HepG2 (cell line): ENCODE results near the gene VPS52. TPM values are rescaled to one million over a fixed set of nuclear protein-coding genes. Genes with fewer than 3 reads are reported as not detected.

Experiments
- ATAC-seq: fragments of 200-7000 bp; cut with Tn5 transposase; 3 replicates; pipeline ENCODE4 v1.9.1; 2020; ENCODE audit warnings: mild to moderate bottlenecking, moderate library complexity
- BruUV-seq: library from RNA; stranded (reverse); fragments of 400-500 nt; replicated peaks from 2 replicates; lab custom pipeline; 2021; lab: Mats Ljungman, UMichigan
- CTCF ChIA-PET: fragments of 300-600 bp; formaldehyde crosslinking; extraction: SDS; loops from one replicate; lab custom pipeline; 2021; ENCODE audit warnings: low total read pairs, inconsistent platforms, low intra/inter-chr PET ratio; lab: Yijun Ruan, JAX
- POLR2A ChIA-PET: fragments of 350-600 bp; sonication (Branson Sonifier 250); formaldehyde crosslinking; loops from one replicate; lab custom pipeline; 2020; ENCODE audit warnings: antibody characterized with exemption, inconsistent platforms; lab: Yijun Ruan, JAX
- DNase-seq: peaks from one replicate; pipeline ENCODE4 v3.0.0-alpha.2; 2015; ENCODE audit warnings: low spot score
- FAIRE-seq: peaks from 3 replicates; lab custom pipeline; 2011; peaks lifted over from hg19 to GRCh38; lab: Jason Lieb, UNC
- H2AFZ ChIP-seq: one replicate; pipeline ENCODE4 v1.6.1; 2011; ENCODE audit warnings: low read length, inconsistent platforms
- H3K27ac ChIP-seq: fragments of 300-600 bp; 3 replicates; pipeline ENCODE4 v1.8.0; 2011; ENCODE audit warnings: mixed run types, mild to moderate bottlenecking, mixed read lengths, low read length, inconsistent platforms; ENCODE audit not compliant: insufficient read depth; ENCODE audit errors: extremely low read length
- H3K27me3 ChIP-seq, 2 experiments: fragments of 200-600 bp in 1 of 2; 2 replicates in 1 of 2; 3 replicates in 1 of 2; pipeline versions ENCODE4 v1.6.0 to v1.8.0; 2011; ENCODE audit warnings: low read length in 2 of 2, mild to moderate bottlenecking in 2 of 2, moderate library complexity in 2 of 2, inconsistent platforms in 1 of 2; ENCODE audit not compliant: insufficient read depth in 2 of 2, control insufficient read depth in 1 of 2
- H3K36me3 ChIP-seq, 2 experiments: fragments of 200-600 bp in 1 of 2; replicated peaks in 1 of 2; 2 replicates in 1 of 2; 3 replicates in 1 of 2; pipeline versions ENCODE4 v1.5.1 to v1.8.0; 2011; ENCODE audit warnings: low read length in 2 of 2, inconsistent platforms in 1 of 2; ENCODE audit not compliant: insufficient read depth in 2 of 2, control insufficient read depth in 1 of 2
- H3K4me1 ChIP-seq: 2 replicates; pipeline ENCODE4 v1.5.1; 2012; ENCODE audit warnings: low read length, inconsistent platforms; ENCODE audit not compliant: insufficient read depth
- H3K4me2 ChIP-seq: 2 replicates; pipeline ENCODE4 v1.6.0; 2011; ENCODE audit warnings: low read depth, low read length, inconsistent platforms
- H3K4me3 ChIP-seq, 3 experiments: fragments of 200-600 bp in 1 of 3; sonication (generic), shearing (Covaris generic) in 1 of 3; replicated peaks in 1 of 3; 2 replicates each; pipeline ENCODE4 v1.5.1; 2011 to 2016; ENCODE audit warnings: low read length in 3 of 3, inconsistent platforms in 2 of 3, low read depth in 2 of 3, mild to moderate bottlenecking in 2 of 3, control low read depth in 1 of 3, mixed read lengths in 1 of 3; ENCODE audit not compliant: insufficient read depth in 1 of 3
- H3K79me2 ChIP-seq: one replicate; pipeline ENCODE4 v1.6.1; 2011; ENCODE audit warnings: low read length, inconsistent platforms; ENCODE audit not compliant: insufficient read depth
- H3K9ac ChIP-seq: 2 replicates; pipeline ENCODE4 v1.6.0; 2011; ENCODE audit warnings: mild to moderate bottlenecking, low read depth, low read length, inconsistent platforms; ENCODE audit not compliant: insufficient read depth
- H3K9me3 ChIP-seq: 2 replicates; pipeline ENCODE4 v1.5.1; 2012; ENCODE audit warnings: mild to moderate bottlenecking, low read length
- H4K20me1 ChIP-seq: 2 replicates; pipeline ENCODE4 v1.6.0; 2011; ENCODE audit warnings: inconsistent platforms, mild to moderate bottlenecking, low read length, moderate library complexity; ENCODE audit not compliant: insufficient read depth
- CBX1 ChIP-seq: IDR thresholded peaks from one replicate; pipeline ENCODE4 v1.6.1; 2016; ENCODE audit warnings: antibody characterized with exemption, low read depth
- HCFC1 ChIP-seq: fragments of 150-350 bp; IDR thresholded peaks from 2 replicates; pipeline ENCODE4 v1.6.1; 2014; ENCODE audit warnings: low read depth, low read length
- IKZF4 ChIP-seq: sonication (generic); formaldehyde crosslinking; IDR thresholded peaks from 2 replicates; pipeline ENCODE4 v1.5.1; 2020; ENCODE audit warnings: borderline replicate concordance, mild to moderate bottlenecking, low read depth, missing genetic modification reagents; ENCODE audit errors: not compliant biosample characterization
- KAT7 ChIP-seq: IDR thresholded peaks from 2 replicates; pipeline ENCODE4 v1.6.1; 2018; ENCODE audit warnings: borderline replicate concordance, missing compliant biosample characterization
- NR0B2 ChIP-seq: sonication (generic); formaldehyde crosslinking; IDR thresholded peaks from 2 replicates; pipeline ENCODE4 v1.4.0; 2020; ENCODE audit warnings: mild to moderate bottlenecking, missing genetic modification reagents
- RFXAP ChIP-seq: sonication (generic); formaldehyde crosslinking; IDR thresholded peaks from 2 replicates; pipeline ENCODE4 v1.4.0; 2020; ENCODE audit warnings: missing genetic modification reagents, borderline replicate concordance
- TCF7 ChIP-seq: sonication (generic); IDR thresholded peaks from 2 replicates; pipeline ENCODE4 v1.6.1; 2016; ENCODE audit warnings: antibody characterized with exemption, low read depth
- XRCC5 ChIP-seq: fragments of 200-400 bp; formaldehyde crosslinking; optimal IDR thresholded peaks from 2 replicates; pipeline ENCODE3; 2017; ENCODE audit warnings: mild to moderate bottlenecking, low read length
- ZNF414 ChIP-seq: sonication (generic); formaldehyde crosslinking; IDR thresholded peaks from 2 replicates; pipeline ENCODE4 v1.5.0; 2020; ENCODE audit warnings: missing genetic modification reagents
- ZNF670 ChIP-seq: sonication (generic); formaldehyde crosslinking; IDR thresholded peaks from 2 replicates; pipeline ENCODE4 v1.8.0; 2022; ENCODE audit warnings: mild to moderate bottlenecking, missing genetic modification reagents, borderline replicate concordance
- ZNF777 ChIP-seq: sonication (generic); formaldehyde crosslinking; IDR thresholded peaks from 2 replicates; pipeline ENCODE4 v1.4.0; 2020; ENCODE audit warnings: missing genetic modification reagents
- ZNF788 ChIP-seq: sonication (generic); formaldehyde crosslinking; IDR thresholded peaks from 2 replicates; pipeline ENCODE4 v1.5.0; 2020; ENCODE audit warnings: mild to moderate bottlenecking, missing genetic modification reagents, borderline replicate concordance
- WGBS: methylation state at CpG from one replicate; pipeline ENCODE4 v1.1.6; 2017; ENCODE audit warnings: low lambda C conversion rate; 5-methylcytosine and 5-hydroxymethylcytosine counted together
- in situ Hi-C: cut with HindIII; loops from 2 replicates; pipeline ENCODE4 v1.10.0; 2017; ENCODE audit warnings: low pct_unique_long_range_greater_than_20kb; ENCODE audit not compliant: extremely low pct_ligation_motif_present
- intact Hi-C: fragments of 100-400 bp; cut with micrococcal nuclease; formaldehyde crosslinking; loops from one replicate; pipeline ENCODE4 v1.10.0; 2022; ENCODE audit not compliant: unreplicated experiment
- polyA plus RNA-seq, 8 experiments: library from polyadenylated mRNA; depleted of rRNA in 3 of 8; stranded (reverse) in 7 of 8; unstranded in 1 of 8; fragments of >200 nt; fragmentation: Illumina TruSeq in 4 of 8; extraction: Trizol in 4 of 8; gene quantifications; 2 replicates each; pipeline versions ENCODE4 v1.2.1 to v1.2.3, GENCODE V29; 2011 to 2016; ENCODE audit warnings: low read depth in 4 of 8, missing spikeins in 1 of 8, mixed read lengths in 1 of 8; ENCODE audit not compliant: insufficient read depth in 1 of 8
- total RNA-seq, 5 experiments: library from RNA; depleted of rRNA; stranded (reverse); fragments of >200 nt; fragmentation: Illumina TruSeq; extraction: Trizol; gene quantifications; 2 replicates each; pipeline ENCODE4 v1.2.3, GENCODE V29; 2016; ENCODE audit warnings: low read depth in 1 of 5
- TF ChIP-seq, protein P1 (sequence below): sonication (generic); formaldehyde crosslinking; IDR thresholded peaks from 2 replicates; pipeline ENCODE4 v1.5.0; 2020; ENCODE audit warnings: missing genetic modification reagents
- TF ChIP-seq, protein P2 (sequence below): sonication (generic); formaldehyde crosslinking; IDR thresholded peaks from 2 replicates; pipeline ENCODE4 v1.4.0; 2020; ENCODE audit warnings: missing genetic modification reagents, mild to moderate bottlenecking, borderline replicate concordance
- TF ChIP-seq, protein P3 (sequence below): sonication (generic); formaldehyde crosslinking; conservative IDR thresholded peaks from 2 replicates; pipeline ENCODE4 v1.8.1; 2023; ENCODE audit warnings: missing genetic modification reagents

VPS52 gene
- total and polyA plus RNA-seq, 2 of the 13 experiments (the other 11 are each of a cell fraction or from before 2014, with no cell fraction given): 48.9 to 85.5 TPM

- no peak for DNase-seq
- no peak for ATAC-seq
- H3K4me3 ChIP-seq: no peak overlapping the region
- H3K9ac ChIP-seq: no peak overlapping the region
- ChIA-PET CTCF (no interaction called here), POLR2A (interaction anchor here (0.9 to 7.4 kb wide), 3 partner anchors 8 to 292 kb away, joined by 3 to 44 read pairs (median 6); partner anchors contain the start of genes RPS18 and VPS52)
- no TSS peak for BruUV-seq
- H3K79me2 ChIP-seq: no peaks in the 10 kb centered on the region
- H3K9me3 ChIP-seq: no peaks in the 10 kb centered on the region
- no peak overlapping the region for H3K4me2 ChIP-seq
- no peak overlapping the region for H2AFZ ChIP-seq
- H3K4me1 ChIP-seq: no peaks in the 10 kb centered on the region
- H4K20me1 ChIP-seq: no peaks in the 10 kb centered on the region
- intact Hi-C loops (no loop called here), in situ Hi-C loops (no loop called here)
- no peak for FAIRE-seq
- TF ChIP-seq HCFC1: no peak
- TF ChIP-seq CBX1: no peak
- TF ChIP-seq ZNF414 (CRISPR knock-in tag): no peak
- no peak for TF ChIP-seq IKZF4 (CRISPR knock-in tag)
- no peak for TF ChIP-seq ZNF777
- TF ChIP-seq KAT7 (CRISPR knock-in tag): no peak
- TF ChIP-seq, protein P1, sequence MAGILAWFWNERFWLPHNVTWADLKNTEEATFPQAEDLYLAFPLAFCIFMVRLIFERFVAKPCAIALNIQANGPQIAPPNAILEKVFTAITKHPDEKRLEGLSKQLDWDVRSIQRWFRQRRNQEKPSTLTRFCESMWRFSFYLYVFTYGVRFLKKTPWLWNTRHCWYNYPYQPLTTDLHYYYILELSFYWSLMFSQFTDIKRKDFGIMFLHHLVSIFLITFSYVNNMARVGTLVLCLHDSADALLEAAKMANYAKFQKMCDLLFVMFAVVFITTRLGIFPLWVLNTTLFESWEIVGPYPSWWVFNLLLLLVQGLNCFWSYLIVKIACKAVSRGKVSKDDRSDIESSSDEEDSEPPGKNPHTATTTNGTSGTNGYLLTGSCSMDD (CRISPR knock-in tag): no peak
- TF ChIP-seq NR0B2: no peak
- TF ChIP-seq TCF7: no peak
- no peak for TF ChIP-seq XRCC5
- TF ChIP-seq, protein P2, sequence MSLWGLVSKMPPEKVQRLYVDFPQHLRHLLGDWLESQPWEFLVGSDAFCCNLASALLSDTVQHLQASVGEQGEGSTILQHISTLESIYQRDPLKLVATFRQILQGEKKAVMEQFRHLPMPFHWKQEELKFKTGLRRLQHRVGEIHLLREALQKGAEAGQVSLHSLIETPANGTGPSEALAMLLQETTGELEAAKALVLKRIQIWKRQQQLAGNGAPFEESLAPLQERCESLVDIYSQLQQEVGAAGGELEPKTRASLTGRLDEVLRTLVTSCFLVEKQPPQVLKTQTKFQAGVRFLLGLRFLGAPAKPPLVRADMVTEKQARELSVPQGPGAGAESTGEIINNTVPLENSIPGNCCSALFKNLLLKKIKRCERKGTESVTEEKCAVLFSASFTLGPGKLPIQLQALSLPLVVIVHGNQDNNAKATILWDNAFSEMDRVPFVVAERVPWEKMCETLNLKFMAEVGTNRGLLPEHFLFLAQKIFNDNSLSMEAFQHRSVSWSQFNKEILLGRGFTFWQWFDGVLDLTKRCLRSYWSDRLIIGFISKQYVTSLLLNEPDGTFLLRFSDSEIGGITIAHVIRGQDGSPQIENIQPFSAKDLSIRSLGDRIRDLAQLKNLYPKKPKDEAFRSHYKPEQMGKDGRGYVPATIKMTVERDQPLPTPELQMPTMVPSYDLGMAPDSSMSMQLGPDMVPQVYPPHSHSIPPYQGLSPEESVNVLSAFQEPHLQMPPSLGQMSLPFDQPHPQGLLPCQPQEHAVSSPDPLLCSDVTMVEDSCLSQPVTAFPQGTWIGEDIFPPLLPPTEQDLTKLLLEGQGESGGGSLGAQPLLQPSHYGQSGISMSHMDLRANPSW (CRISPR knock-in tag): no peak
- TF ChIP-seq RFXAP (CRISPR knock-in tag): no peak
- no peak for TF ChIP-seq ZNF670 (CRISPR knock-in tag)
- TF ChIP-seq, protein P3, sequence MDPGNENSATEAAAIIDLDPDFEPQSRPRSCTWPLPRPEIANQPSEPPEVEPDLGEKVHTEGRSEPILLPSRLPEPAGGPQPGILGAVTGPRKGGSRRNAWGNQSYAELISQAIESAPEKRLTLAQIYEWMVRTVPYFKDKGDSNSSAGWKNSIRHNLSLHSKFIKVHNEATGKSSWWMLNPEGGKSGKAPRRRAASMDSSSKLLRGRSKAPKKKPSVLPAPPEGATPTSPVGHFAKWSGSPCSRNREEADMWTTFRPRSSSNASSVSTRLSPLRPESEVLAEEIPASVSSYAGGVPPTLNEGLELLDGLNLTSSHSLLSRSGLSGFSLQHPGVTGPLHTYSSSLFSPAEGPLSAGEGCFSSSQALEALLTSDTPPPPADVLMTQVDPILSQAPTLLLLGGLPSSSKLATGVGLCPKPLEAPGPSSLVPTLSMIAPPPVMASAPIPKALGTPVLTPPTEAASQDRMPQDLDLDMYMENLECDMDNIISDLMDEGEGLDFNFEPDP (CRISPR knock-in tag): no peak
- TF ChIP-seq ZNF788 (CRISPR knock-in tag): no peak
- no peaks in the 10 kb centered on the region for H3K27me3 ChIP-seq
- WGBS: 87% methylated on average over 7 of the region's 7 CpGs
- H3K27ac ChIP-seq: no peak overlapping the region
- peaks cover 32 to 77% of the 10 kb centered on the region in 2 experiments for H3K36me3 ChIP-seq
Observed at GRCh38 chr6:33264015-33264414, 7.7 kb downstream of the VPS52 start.
